T-helper 2 cell (primary cell): ENCODE data around the gene GALK1.
"Not testable (repeated sequence)": the region's sequence is repeated elsewhere in the genome, so short reads cannot be mapped to it uniquely, and the experiment has no call there.

ENCODE experiments used
- DNase-seq, 5 experiments: peaks; one replicate each; pipeline versions ENCODE4 v3.0.0 to v3.0.0-alpha.2; 2012 to 2022
- total RNA-seq, 2 donors: gene quantifications; one replicate each; lab custom pipeline; 2026; lab: John Stamatoyannopoulos, UW

The GALK1 gene
- 0.62 to 7.5 reads per million in 2 donors for total RNA-seq

DNA sequence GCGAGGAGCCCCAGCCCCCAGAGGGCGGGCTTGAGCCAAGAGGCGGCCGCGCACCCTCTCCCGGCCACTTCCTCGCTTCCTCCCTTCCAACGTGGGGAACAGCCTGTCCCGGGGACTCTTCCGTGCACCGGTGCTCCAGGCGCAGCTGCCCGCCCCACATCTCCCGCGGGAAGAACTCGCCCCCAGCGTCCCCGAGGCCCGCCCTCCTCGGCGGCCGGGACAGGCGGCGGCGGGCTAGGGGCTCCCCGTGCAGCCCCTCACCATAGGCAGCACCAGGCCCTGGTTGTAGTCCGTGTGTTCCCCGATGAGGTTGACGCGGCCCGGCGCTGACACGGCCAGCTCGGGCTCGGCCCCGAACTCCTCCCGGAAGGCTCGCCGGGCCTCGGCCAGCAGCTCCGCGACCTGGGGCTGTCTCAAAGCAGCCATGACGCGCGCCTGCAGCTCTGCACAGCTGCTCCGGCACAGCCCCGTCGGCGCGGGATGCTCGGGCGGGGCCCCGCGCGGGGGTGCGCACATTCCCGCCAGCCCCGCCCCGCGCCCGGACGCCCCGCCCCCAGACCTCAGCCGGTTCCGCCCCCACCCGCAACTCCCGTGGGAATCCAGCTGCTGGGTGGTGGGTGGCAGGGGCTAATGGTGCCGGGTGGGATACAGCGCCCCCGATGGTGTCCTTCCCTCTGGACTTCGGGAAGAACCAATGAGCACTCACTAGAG lies at the start of gene GALK1:
Gene GALK1, minus strand, starts transcription at position 482 of the 711 bp plus-strand sequence. Its CDS starts 56 bp downstream, at position 426.
- DNase-seq, result peak; percentile 56 to 87 (median 60)

DNA sequence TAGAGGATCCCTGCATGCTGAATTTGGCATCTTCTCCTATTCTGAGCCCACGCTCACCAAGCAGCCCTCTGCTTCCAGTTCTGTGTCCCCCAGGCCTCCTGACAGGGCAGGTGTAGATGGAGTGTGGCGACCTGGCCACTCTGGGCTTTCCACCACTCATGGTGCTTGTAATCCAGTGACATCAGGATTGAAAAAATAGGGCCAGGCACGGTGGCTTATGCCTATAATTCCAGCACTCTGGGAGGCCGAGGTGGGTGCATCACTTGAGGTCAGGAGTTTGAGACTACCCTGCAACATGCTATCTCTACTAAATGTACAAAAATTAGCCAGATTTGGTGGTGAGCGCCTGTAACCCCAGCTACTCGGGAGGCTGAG lies 49.0 kb upstream of the GALK1 start:
- no peak for DNase-seq

DNA sequence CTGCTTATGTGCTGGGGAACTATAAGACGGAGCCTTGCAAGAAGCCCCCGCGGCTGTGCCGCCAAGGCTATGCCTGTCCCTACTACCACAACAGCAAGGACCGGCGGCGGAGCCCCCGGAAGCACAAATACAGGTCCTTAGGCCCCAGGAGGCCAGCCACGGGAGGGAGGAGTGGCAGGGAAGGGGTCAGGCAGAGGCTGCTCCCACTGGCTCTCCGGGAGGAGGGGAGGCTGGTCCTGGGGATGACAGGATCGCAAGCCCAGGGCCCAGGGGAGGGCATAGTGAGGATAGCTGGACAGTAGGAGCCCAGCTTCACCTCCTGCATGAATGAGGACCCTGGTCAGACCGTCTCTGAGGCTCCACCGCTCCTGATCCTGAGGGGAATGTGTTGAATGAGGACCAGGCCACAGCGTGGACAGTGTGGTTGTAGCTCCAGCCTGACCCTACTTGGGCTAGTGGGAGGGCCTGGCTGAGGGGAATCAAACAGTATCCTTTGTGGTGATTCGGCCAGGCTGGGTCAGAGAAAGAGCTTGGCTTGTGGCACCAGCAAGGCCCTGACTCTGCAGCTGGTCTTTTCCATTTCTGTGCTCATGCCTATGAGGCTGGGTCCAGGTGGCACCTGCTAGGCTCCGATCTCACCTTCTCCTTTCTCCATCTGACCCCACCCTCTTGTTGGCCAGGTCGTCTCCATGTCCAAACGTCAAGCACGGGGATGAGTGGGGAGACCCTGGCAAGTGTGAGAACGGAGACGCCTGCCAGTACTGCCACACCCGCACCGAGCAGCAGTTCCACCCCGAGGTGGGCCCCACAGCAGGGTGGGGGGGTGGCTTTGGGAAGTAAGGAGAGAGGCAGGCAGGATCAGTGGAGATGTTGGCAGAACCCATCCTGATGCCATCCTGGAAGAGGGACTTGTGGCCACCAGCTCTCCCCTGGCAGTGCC lies 48.4 kb upstream of the GALK1 start:
- DNase-seq, result no peak

DNA sequence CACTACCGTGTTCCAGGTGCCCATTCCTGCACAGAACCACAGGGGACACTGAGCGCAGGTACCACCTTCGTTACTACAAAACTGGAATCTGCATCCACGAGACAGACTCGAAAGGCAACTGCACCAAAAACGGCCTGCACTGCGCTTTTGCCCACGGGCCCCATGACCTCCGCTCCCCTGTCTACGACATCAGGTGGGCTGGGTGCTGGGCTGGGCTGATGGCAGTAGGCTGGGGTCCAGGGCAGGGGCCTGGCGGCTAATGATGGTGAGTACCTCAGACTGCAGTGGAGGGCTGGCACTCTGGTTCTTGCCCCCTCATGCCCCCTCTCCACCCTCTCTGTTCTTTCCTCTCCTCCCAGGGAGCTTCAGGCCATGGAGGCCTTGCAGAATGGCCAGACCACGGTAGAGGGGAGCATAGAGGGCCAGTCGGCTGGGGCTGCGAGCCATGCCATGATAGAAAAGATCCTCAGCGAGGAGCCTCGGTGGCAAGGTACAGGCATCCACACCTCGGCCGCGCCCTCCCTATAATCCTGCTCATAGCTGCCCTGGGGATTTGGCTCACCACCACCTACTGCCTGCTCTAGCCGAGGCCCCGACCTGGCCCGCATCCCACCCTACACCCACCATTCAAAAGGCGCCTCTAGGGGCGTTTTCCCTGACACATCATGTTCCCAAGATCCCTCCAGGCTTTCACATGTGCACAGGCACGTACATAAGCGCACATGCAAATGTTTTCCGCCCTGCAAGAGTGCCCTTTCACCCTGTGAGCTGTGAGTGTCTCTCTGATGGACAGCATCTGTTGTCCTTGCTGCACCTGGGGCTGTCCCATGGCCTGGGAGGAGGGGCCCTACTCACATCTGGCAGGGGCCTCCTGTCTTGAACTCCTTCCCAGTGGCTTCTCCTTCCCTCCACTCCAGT lies 47.4 kb upstream of the GALK1 start:
- DNase-seq, result no peak

DNA sequence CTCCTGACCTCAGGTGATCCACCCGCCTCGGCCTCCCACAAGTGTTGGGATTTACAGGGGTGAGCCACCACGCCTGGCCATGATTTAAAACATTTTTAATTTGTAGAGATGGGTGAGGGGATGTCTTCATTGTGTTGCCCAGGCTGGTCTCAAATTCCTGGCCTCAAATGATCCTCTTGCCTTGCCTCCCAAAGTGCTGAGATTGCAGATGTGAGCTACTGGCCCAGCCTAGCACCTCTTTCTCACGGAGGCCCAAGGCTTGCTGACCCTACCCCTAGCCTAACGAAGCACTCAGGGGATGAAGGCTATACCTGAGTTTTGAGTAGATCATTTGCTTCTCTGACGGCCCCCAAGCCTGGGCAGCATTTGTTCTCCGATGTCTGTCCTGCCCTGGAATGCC lies 46.2 kb upstream of the GALK1 start:
- DNase-seq, result no peak

DNA sequence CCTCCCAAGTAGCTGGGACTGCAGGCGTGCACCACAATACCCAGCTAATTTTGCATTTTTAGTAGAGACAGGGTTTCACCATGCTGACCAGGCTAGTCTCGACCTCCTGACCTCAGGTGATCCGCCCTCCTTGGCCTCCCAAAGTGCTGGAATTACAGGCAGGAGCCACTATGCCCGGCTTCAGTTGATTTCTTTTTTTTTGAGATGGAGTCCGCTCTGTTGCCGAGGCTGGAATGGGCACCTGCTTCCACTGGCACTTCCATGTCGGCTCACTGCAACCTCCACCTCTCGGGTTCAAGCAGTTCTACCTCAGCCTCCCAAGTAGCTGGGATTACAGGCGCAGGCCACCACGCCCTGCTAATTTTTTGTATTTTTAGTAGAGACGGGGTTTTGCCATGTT lies 45.8 kb upstream of the GALK1 start:
- not testable (repeated sequence) for DNase-seq

DNA sequence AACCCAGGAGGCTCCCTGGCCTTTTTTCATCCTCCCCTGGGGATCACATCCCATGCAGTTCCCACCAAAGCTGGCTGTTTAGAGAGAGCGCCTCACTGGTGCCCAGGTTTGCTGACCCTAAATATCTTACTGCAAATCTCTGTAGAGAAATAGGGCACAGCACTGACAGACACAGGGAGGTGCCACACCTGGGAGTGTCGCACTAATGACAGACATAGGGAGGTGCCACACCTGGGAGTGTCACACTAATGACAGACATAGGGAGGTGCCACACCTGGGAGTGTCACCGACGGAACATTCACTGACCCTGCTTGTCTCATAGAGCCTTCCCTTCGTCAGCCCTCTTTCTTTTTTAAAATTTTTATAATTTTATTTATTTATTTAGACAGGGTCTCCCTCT lies 45.2 kb upstream of the GALK1 start:
- DNase-seq, result no peak

DNA sequence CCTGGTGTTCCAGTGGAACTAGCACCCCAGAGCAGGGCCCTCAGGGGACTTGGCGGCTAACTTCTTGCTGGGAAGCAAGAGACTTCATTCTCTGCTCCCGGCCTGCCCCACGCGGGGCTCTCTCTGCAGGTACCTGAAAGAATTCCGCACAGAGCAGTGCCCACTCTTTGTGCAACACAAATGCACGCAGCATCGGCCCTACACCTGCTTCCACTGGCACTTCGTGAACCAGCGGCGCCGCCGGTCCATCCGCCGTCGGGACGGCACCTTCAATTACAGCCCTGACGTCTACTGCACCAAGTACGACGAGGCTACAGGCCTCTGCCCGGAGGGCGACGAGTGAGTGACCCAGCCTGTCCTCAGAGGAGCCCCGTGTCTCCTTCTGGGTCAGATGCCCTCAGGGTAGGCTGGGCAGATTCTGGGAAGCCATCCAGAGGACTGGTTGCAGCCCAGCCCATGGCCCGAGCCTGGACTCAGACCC lies 44.7 kb upstream of the GALK1 start:
- DNase-seq, result no peak

DNA sequence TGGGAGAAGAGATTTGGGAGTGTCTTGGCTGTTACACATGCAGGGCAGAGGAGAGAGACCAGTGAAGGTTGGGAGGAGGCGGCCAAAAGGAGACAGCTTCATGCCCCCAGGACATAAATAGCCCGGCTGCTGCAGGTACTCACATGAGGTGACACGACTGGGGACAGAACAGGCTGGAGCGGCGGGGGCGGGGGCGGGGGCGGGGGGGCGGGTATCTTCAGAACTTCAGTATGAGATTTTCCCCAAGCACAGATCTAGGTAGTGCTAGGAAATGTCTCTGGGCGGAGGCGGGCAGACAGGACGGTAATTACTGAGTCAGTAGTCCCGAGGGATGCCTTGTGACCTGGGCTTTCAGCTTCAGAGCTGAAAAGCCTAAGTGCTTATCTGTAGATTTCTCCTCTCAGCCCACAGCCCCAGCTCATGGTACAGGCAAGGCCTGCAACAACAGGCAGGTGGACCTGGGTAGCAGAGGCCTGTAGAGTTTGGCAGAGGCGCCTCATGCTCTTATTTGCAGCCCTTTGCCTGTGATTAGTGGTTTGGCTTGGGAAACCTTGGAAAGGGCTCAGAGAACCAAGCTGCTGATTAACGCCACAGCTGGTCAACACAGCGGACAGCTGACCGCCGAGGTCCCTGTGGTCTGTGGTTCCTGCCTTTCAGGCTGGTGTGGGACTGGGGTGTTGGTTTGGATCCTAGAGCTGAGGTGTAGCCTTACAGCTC lies 44.1 kb upstream of the GALK1 start:
- DNase-seq, result no peak

DNA sequence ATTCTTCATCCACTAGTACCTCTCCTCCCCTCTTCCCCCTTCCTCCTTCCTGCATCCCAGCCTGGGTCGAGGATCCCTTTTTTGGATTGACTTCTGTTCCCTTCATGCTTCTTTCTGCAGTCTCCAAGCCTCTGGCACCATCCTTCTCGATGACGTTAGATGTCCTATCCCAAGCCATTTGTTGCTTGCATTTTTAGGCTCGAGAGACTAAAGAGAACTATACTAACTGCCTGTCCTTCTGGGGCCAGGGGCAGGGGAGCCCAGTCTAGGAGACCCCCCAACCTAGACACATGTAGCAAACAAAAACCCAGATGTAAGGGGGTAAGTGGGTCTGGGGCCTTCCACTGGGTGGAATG lies 43.5 kb upstream of the GALK1 start:
- no peak for DNase-seq

DNA sequence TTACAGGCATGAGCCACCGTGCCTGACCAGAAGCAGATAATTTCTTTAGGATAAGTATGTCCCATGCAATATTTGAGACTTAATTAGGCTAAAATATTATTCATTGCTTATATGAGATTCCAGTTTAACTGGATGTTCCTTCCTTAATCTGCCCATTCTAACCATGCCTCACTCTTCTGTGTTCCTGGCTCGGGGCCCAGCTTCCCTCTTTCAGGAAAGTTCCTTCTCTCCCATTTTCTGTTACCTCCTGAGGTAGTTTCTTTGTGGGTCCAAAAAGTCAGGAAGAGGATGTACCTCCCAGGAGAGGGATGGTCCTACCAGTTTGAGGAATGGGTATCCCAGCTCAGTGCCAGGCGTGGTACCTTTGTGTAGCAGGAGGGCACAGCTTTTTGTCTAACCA lies 42.9 kb upstream of the GALK1 start:
- no peak for DNase-seq

DNA sequence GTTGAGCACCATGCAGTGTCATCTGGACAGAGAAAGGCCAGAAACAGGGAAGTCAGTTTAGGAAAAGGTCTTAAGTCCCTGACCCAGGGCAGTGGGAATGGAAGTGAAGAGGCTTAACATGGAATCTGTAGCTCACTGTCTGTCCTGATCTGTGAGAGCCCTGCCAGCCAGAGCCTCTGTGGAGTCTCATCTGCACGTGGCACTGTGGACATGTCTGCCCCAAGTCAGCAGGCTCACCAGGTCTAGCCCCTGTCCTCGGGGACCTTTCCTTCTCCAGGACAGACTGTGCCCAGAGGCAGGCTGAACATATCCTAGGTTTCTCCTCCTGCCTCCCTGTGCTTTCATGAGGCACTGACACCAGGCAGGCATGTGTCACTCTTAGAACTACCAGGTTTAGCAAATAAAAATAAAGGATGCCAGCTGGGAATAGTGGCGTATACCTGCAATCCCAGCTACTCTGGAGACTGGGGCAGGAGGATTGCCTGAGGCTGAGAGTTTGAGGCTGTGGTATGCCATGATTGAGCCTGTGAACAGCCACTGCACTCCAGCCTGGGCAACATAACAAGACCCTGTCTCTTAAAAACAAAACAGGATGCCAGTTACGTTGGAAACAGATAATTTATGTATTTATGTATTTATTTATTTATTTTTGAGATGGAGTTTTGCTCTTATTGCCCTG lies 42.0 kb upstream of the GALK1 start:
- DNase-seq, result no peak

DNA sequence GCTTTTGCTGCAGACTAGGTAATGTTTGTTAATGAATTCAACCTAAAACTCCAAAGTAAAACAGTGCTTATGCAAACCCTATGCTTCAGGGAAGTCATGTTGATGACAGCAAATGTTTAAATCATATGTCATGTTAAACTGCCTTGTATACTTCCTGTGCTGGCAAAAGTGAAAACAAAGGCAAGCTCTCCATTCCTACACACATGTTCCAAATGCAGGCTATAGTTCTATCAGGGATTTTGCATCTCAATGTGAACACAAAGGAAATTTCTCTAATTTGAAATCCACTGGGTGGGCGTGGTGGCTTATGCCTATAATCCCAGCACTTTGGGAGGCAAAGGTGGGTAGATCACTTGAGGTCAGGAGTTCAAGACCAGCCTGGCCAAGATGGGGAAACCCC lies 38.9 kb upstream of the GALK1 start:
- DNase-seq, result no peak

DNA sequence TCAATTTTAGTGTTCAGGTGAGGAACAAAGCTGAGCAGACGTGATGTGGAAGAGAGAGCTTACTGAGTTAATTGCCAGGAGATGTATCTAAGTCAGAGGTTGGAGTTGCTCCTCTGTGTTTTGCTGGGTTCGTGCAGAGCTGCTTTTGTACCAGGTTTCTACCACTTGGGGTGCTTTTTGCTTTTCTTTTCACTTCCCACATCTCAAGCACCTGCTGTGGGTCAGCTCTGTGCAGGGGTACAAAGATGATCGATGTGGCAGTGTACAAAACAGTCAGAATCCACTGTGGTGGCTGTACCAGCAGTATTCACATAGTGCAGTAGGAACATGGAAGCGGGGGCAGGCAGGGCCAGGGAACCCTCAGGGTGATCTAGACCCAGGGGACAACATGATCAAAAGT lies 34.4 kb upstream of the GALK1 start:
- no peak for DNase-seq

DNA sequence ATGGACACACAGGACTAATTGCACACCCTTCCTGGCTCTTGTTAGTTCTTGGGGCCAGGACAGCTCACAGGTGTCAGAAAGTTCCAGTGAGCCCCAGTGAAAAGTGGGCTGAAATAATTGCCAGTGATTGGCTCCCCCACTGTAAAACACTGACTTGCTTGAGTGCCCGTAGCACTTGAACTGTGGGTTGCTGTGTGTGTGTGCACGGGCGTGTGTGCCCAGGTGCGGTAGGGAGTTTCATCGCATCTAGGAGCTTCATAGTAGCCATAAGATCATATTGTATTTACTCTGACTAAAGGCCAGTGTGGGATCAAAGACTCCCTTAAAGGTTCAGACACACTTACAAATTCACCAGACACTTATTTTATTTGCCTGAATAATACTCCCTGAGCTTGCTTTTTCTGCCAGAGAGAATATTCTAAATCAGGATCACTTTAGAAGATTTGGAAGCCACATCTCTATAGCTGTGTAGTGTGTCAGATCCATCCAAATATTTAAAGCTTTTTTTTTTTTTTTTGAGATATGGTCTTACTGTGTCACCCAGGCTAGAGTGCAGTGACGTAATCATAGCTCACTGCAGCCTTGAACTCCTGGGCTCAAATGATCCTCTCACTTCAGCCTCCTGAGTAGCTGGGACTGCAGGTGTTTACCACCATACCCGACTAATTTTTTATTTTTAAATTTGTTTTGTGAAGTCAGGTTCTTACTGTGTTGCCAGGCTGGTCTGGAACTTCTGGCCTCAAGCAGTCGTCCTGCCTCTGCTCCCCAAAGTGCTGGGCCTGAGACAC lies 31.0 kb upstream of the GALK1 start:
- no peak for DNase-seq

DNA sequence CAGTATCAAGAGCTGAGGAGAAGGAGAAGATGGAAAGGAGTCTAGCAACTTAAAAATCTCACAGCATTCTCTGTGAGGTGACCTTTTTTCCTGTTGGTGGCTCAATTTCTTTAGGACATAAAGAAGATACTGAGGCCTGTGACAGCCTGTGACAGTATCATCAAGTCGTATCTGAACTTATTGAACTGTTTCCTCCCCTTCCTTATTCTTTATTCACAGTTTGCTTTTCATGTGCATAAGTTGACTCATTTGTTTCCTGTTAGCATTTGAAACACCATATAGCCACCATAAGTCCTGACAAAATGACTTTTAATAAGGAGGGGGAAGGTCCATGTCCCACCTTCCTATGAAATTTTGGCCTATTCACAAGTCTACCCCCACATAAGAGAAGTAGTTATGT lies 28.5 kb upstream of the GALK1 start:
- no peak for DNase-seq

DNA sequence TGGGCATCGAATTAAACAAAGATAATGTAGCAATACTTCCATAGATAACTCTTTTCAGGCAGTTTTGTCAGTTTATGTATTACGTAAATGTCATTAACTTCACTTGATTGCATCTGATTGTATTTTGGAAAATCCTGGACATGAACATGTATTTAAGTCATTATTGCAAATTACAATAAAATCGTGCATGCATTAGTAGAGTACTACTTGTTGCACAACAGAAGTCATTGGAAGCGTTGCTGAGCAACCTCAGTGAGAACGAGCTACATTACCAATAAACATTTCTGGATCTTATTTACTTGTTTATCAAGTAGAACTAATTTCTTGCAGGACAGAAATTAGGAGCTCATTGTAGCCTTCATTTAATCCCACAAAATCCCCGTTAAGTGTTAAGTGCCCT lies 26.3 kb upstream of the GALK1 start:
- no peak for DNase-seq

DNA sequence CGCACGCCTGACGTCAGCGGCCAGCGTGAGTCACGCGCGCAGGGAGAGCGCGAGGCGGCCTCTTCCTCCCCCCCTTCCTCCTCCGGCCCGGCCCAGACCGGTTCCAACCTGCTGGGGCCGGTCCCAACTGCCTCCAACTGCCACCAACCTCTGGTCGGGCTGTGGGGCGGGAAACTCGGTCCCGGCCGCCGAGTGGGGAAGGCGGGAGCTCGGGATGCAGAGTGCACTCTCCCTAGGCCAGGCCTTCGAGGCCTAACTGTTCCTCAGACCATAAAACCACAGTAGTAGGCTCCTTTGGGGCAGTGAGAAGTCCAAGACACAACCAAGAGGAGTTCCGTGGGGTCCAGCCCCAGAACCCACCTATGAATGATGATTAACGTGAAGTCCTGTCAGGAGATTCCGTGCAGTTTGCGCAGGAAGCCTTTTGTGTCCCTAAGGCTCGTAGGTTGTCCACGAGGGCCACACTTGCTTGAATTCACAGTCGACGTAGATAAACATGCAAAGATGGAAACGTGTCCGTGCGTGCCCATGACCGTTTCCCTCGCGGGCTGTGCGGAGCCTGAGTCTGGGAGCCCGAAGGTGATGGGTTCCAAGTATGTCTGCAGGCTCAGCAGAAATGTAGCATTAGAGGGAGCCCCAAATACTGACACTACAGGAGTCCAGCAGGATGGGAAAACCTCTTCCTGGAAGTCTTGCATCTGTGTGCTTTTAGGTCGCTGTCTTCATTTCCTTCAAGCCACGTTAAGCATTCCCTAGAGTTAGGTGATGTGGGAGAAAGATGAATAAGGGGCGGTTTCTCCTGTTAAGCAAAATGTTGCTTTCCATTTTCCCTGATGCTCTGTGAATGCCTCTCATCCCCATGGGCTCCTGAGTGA lies 20.3 kb upstream of the GALK1 start:
- peak in 3 of 5 experiments; percentile 24 to 97 (median 82) for DNase-seq

DNA sequence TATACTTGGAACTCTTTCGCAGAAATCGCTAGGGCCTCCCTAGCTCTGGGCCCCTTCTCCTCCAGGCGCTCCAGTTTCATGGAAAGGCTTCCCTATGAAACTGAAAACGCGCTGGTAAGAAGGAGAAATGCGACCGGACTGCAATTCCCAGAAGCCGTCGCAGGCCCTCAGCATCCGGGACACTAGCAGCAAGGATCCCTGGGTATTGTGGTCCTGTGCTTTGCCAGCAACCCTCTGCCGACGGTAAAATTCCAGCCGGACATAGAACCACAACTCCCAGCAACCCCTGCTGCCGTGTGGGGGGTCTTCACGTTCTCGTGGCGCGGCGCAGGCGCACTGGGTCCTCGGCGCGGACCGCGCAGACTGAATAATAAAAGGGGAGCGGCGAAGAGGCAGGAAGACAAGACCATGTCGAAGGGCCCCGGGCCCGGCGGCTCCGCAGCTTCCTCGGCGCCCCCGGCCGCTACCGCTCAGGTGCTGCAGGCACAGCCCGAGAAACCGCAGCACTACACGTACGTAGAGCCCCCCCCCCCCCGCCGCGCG lies 19.6 kb upstream of the GALK1 start, which contains the start of gene UNK:
Gene UNK, plus strand, starts transcription at position 334 of the 543 bp plus-strand sequence. Its CDS starts 75 bp downstream, at position 409.
- DNase-seq, result peak; percentile 82 to 100 (median 92)
